ENCODE results near the gene DNMBP.
"Not testable (repeated sequence)": the region's sequence is repeated elsewhere in the genome, so short reads cannot be mapped to it uniquely, and the experiment has no call there.

DNMBP gene

GRCh38 chr10:100020142-100020885 is 10.6 kb upstream of the DNMBP start:
- no peak for DNase-seq (ENCODE audit: low read depth)

- DNase-seq (ENCODE audit: low read depth): no peak
These were observed 10.0 kb upstream of the DNMBP start for GRCh38 chr10:100019787-100020141.

DNA sequence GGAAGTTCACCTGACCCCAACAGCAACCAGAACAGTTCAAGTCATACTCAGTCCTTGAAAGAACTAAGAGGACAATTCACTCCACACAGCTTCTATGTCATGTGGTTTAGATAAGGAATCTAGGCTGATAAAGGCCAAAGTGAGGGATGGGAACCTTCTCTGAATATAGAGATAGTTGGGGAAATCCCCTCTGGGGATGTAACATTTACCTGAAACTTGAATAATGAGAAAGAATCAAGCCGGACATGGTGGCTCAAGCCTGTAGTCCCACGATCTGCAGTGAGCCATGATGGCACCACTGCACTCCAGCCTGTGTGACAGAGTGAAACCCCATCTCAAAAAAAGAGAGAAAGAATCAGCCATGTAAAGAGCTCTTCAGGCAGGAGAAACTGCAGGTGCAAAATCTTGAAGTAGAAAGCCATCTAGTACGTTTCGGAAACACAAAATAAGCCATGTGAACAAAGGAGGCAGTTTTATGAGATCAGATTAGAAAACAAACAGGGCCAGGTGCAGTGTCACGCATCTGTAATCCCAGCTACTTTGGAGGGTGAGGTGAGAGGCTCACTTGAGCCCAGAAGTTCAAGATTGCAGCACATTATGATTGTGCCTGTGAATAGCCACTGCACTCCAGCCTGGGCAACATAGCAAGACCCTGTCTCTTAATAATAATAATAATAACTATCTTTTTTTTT is 4.5 kb upstream of the DNMBP start:
- no peak for DNase-seq (ENCODE audit: low read depth)

DNA sequence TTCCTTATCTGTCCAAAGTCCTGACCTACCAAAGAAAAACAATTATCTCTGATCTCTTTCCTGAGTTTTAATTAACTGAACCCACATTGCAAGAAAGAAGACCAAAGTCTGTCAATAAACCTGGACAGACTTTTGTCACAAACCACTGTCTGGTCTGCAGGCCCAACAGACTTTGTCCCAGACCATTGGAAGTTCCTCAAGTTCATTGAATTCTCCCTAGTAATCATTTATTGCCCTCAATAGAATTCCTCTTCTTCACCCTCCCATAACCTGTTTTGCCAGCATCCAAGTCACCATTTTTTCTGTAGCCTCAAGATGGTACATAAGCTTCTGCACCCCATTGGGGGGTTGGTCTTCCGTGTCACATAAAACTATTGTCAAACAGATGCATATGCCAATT is 3.9 kb upstream of the DNMBP start:
- no peak for DNase-seq (ENCODE audit: low read depth)

- not testable (repeated sequence) for DNase-seq (ENCODE audit: low read depth)
These were observed 2.2 kb upstream of the DNMBP start for GRCh38 chr10:100011906-100012305.

DNA sequence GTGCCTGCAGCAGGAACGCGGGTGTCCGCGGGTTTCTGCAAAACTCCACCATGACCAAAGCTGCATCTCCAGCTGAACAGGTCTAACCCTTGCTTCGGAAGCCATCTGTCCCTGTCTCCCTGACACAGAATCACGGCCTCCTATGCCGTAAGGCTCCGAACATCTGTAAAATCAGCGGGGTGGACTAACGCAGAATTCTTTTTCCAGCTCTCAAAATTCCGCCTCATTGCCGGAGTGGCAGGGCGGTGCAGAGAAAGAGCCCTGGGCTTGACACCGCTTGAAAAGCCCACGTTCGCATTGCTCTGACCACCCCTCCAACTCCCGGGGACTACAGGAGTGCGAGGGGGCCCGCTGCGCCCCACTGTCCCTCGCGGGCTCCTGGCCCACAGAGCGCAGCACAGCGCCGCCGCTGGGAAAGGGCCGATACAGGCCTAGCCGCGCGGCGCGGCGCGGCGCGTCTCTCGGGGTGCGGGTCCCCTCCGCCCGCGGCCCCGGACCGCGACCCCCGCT is 409 bp downstream of the DNMBP start:
- no peak for DNase-seq (ENCODE audit: low read depth)

- no peak for DNase-seq (ENCODE audit: low read depth)
These were observed 952 bp downstream of the DNMBP start for GRCh38 chr10:100008708-100009282.

DNA sequence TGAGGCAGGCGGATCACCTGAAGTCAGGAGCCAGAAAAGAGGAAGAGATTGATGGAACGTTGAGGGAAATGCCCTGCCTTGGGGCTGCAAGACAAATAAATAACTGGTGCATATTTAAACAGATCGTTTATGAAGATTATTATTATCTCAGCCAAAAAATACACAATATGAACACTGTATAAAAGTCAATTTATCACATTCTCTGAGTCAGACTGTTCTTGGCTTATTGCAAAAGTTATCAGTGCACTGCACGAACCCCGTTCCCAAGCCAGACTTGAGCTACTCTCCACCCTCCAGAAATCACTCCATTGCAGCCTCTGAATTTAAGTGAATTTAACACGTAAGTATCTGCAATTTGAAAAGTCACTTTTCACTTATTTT is 1.6 kb downstream of the DNMBP start:
- no peak for DNase-seq (ENCODE audit: low read depth)

DNA sequence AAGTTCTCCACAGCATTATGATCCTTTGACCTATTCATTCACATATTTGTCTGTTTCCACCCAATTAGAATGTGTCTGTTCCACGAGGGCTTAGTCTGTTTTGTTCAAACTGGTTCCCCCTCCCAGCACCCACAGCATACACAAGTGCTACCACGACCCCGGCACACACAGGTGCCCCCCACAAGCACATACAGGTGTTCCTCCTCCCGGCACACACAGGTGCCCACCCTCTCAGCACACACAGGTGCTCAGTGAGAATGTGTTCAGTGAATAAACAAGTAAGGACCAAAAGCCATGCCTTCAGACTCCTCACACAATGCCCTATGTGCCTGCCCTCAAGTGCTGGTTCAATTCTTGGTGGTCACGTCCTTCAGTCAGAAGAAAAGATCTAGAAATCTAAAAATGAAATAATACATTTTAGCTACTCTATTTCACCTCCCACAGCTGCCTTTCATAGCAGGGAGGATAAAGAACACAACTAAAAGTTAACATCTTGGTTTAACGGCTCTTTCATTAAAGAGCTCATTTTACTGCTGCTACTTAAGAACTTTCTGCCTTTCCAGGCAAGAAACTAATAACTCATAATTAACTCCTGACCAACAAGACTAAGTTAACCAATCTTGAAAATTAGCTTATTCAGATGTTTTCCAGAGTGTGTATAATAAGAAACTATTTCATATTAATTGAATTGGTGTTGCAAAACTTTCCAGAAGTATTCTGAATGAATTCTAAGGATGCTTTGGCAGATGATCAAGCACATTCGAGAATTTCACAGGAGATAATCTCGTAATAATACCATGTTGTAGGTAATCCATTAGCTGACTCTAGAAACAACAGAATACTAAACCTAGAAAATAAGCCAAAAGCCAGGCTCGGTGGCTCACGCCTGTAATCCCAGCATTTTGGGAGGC is 2.3 kb downstream of the DNMBP start:
- no peak for DNase-seq (ENCODE audit: low read depth)

GRCh38 chr10:100006243-100006886 is 3.4 kb downstream of the DNMBP start:
- DNase-seq (ENCODE audit: low read depth): no peak

- no peak for DNase-seq (ENCODE audit: low read depth)
These were observed 4.8 kb downstream of the DNMBP start for GRCh38 chr10:100004805-100005510.

GRCh38 chr10:100000109-100000644 is 9.6 kb downstream of the DNMBP start:
- DNase-seq (ENCODE audit: low read depth): no peak

- DNase-seq (ENCODE audit: low read depth): no peak
These were observed 10.2 kb downstream of the DNMBP start for GRCh38 chr10:99999319-100000108.

DNA sequence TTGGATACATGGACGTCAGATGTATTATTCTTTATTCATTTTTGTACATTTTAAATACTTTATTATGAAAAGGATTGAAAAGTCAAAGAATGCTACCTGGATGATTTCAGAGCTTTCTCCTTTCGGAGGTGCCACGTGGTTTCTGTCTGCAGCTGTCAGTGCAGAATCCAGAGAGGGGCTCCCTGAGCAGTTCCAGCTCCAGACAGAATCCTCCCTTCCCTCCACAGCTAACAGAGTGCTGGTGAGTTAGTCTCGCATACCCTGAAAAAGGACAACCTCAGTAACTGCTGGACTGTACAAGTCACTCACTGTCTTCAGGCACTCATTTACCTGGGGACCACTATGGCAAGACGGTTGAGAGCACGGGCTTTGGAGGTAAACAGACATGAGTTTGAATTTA is 10.9 kb downstream of the DNMBP start:
- no peak for DNase-seq (ENCODE audit: low read depth)

- no peak for DNase-seq (ENCODE audit: low read depth)
These were observed 12.8 kb downstream of the DNMBP start for GRCh38 chr10:99996671-99997648.

- DNase-seq (ENCODE audit: low read depth): no peak
These were observed 14.0 kb downstream of the DNMBP start for GRCh38 chr10:99995713-99996112.

DNA sequence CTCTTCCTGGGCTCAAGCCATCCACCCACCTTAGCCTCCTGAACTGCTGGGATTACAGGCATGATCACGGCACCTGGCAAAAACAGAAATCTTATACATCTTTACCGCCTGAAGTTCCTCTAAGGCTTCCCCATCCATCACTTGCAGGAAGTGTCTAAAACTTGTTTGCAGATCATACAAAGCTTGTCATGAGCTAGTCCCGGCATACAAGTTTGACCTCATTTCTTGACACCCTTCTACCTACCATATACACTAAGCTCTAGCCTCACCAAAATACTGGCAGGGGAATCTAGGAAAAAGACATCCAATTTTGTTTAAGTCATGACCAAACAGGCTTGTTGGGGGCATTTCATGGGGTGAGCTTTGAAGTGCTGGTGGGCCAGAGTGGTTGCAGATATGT is 14.5 kb downstream of the DNMBP start:
- no peak for DNase-seq (ENCODE audit: low read depth)

GRCh38 chr10:99994801-99995200 is 14.9 kb downstream of the DNMBP start:
- no peak for DNase-seq (ENCODE audit: low read depth)
